Epithelial cell of esophagus (primary cell): Measurements from ENCODE around the gene ACADSB.
A peak's percentile ranks its signal among the peaks of the same experiment; 100 is the strongest.

Experiments used
- DNase-seq: peaks from one replicate; pipeline ENCODE4 v3.0.0; 2010; ENCODE audit warnings: low read depth
- H3K4me3 ChIP-seq: 2 replicates; pipeline ENCODE4 v1.5.1; 2011; ENCODE audit warnings: mild to moderate bottlenecking, low read length, control low read depth
- CTCF ChIP-seq: IDR thresholded peaks from 2 replicates; pipeline ENCODE4 v1.5.1; 2011; ENCODE audit warnings: low read depth, mild to moderate bottlenecking, low read length, control low read depth, inconsistent platforms; ENCODE audit not compliant: insufficient read depth; ENCODE audit errors: missing control alignments

Gene ACADSB

GRCh38 chr10:122999347-122999746, 9.5 kb upstream of the ACADSB start:
- TF ChIP-seq CTCF: no peak
- H3K4me3 ChIP-seq: no peak overlapping the region
- DNase-seq: peak; percentile 46

GRCh38 chr10:123000155-123000554, 8.7 kb upstream of the ACADSB start:
- DNase-seq: no peak

GRCh38 chr10:123001370-123001769, 7.4 kb upstream of the ACADSB start:
- no peak for TF ChIP-seq CTCF

More at GRCh38 chr10:123000155-123000554, 8.7 kb upstream of the ACADSB start:
- H3K4me3 ChIP-seq: no peak overlapping the region
- no peak for TF ChIP-seq CTCF

DNA sequence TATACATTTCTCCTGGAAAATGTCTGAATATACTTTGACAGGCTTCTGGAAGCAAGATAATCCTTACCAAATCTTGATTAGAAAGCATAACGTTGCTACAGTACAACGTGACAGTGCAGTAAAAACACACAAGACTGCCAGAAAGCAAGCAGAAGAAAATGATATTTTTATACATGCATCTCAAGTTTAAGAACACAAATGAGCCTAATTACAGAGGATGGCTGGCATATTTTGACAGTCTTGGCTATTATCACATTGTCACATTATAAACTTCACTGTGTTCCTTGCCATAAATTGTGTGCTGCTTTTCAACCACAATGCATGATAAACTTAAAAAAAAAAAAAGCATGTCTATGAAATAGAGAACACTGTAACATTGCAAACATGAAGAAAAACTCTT, 4.5 kb upstream of the ACADSB start:
- DNase-seq: no peak
- H3K4me3 ChIP-seq: no peak overlapping the region
- TF ChIP-seq CTCF: no peak

More at GRCh38 chr10:123001370-123001769, 7.4 kb upstream of the ACADSB start:
- H3K4me3 ChIP-seq: no peak overlapping the region
- no peak for DNase-seq

DNA sequence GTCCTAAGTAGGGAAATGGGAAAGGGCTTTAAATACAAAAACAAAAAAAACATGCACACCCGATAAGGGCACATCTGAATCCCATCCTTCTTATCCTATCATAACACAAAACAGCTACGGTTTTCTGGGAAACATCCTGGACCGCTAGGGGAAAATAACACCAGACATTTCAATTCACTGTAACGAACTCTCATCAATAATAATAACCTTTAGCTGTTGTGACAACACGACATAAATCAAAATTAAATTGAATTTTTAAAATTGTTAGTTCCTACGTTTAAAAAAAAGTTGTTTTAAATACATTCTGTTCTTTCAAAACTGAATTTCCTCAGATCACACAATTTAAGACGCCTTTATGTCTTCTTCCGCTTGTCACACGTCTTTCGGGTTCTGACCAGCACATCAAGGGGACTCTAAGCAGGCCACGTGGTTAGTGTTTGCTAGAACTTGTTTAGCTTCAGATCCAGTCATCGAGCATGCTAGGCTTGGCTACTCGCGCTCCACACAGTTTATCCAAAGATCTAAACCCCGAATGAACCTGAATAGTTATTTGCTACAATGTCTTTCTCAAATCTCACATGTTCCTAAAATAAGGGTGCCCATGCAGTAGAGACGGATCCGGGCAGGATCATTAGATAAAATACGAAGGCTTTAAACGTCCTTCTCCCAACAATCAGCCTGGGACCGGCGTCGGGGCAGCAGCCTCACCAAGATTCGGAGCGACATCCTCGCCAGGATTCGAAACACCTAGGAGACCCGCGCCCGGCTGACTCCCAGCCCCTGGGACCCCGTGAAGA, 1.1 kb upstream of the ACADSB start:
- peak overlapping the region; percentile 93 for H3K4me3 ChIP-seq
- DNase-seq: peak; percentile 83
- no peak for TF ChIP-seq CTCF

GRCh38 chr10:123009105-123009820, 457 bp downstream of the ACADSB start:
- DNase-seq: no peak
- TF ChIP-seq CTCF: no peak
- peak overlapping the region; percentile 93 for H3K4me3 ChIP-seq

DNA sequence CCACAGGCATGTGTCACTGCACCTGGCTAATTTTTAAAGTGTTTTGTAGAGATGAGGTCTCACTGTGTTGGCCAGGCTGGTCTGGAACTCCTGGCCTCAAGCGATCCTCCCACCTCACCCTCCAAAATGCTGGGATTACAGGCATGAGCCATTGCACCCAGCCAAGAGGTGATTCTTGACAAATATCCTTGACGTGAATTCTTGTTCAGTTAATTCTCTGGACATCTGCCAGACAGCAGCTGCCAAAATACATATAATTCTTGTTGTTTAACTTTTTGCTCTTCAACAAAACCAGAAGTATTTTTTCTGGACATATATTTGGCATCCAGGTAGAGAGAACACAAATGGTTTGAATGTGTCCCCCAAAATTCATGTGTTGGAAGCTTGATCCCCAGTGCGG, 3.2 kb downstream of the ACADSB start:
- no peak overlapping the region for H3K4me3 ChIP-seq
- no peak for TF ChIP-seq CTCF
- no peak for DNase-seq
